Activated T-helper 1 cell treated with anti-CD3 and anti-CD28 coated beads, Interleukin-2, amount 50 U/mL, for 16 hours (primary cell): Measurements from ENCODE around the gene ASCL2.
"Not testable (repeated sequence)": the region's sequence is repeated elsewhere in the genome, so short reads cannot be mapped to it uniquely, and the experiment has no call there.

Source experiments
- DNase-seq, 2 donors: peaks; one replicate each; pipeline ENCODE4 v3.0.0-alpha.2; 2020; ENCODE audit warnings: low read depth in 1 of 2, low spot score in 1 of 2

ASCL2 gene

DNA sequence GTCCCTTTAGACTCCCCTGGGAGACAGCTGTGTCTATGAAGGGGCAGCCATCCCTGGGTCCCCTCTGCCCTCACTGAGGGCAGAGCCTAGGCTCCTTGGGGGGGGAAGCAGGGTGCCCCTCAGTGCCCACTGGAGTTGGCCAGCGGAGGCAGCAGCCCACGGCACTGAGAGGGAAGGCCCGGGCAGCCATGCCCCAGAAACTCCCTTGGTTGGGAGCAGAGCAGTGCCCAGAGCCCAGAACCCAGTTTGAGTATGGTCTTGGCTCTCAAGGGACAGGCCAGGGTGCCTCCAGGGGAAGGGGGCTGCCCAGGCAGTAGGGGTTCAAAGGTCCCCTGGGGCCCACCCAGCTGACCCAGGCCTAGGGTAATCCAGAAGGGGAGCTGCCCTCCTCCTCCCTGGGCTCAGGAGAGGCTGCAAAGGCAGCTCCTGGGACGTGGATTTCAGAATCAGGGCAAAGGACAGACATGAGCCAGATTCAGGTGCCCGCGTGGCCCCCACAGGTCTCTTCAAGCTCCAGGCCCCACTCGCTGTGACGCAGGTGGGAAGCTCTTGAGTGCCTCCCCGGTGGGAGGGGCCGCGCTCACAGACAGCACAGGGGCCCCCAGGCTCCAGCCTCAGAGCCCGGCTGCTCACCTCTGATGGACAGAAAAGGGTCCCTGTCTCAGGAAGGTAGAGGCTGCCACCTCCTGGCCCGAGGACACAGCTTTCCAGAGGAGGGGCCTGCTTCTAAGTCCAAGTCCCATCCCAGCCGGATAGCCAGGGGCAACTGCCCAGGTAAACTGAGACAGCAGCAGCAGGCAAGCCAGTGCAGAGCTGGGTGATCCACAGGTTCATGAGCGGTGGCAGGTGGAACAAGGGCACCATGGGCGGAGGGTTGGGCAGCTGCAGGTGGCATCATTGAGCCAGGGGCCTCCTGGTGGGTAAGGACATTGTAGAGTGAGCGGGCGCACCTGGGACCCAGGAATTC, 28.7 kb upstream of the ASCL2 start:
- DNase-seq = no peak

DNA sequence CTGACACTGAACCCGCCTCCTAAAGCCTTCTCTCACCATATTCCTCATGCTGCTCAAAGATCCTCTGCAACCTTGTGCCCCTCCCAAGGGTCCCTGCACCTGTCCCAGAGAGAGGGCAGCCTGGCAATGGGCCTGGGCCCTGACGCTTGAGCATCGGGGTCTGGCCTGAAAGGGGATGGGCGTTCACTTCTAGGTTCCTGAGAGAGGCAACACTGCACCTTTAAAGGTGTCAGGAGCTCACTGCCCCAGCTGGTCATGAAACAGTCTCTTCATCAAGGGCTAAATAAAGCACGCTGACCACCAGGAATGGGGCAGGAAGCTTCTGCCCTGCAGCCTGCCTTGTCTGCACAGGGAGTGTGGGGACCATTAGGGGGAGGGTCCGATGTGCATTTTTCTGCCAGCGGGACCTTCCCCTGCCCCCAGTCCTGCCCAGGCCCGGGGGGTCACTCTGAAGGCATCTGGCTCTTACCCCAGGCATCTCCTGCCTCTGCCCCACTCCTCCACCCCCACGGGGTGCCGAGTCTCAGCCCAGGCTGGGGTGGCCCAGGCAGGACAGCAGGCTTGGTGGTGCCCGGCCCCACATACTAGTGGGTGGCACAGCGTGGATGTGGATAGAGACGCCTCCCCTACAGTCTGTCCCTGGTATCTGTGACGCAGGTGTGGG, 27.9 kb upstream of the ASCL2 start:
- DNase-seq = no peak

DNA sequence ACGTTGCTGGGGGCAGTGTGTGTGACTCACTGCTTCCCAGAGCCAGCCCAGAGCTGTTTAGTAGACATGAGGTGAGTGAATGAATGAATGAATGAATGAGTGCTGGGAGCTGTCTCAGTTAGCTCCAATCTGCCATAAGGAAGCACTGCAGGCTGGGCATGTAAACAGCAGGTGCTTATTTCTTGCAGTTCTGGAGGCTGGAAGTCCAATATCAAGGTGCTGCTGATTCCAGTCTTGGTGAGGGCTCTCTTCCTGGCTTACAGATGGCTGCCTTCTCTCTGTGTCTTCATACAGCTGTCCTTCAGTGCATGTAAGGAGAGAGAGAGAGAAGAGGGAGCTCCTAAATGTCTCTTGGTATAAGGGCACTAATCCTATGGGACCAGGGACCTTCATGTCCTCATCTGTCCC, 27.2 kb upstream of the ASCL2 start:
- no peak for DNase-seq

DNA sequence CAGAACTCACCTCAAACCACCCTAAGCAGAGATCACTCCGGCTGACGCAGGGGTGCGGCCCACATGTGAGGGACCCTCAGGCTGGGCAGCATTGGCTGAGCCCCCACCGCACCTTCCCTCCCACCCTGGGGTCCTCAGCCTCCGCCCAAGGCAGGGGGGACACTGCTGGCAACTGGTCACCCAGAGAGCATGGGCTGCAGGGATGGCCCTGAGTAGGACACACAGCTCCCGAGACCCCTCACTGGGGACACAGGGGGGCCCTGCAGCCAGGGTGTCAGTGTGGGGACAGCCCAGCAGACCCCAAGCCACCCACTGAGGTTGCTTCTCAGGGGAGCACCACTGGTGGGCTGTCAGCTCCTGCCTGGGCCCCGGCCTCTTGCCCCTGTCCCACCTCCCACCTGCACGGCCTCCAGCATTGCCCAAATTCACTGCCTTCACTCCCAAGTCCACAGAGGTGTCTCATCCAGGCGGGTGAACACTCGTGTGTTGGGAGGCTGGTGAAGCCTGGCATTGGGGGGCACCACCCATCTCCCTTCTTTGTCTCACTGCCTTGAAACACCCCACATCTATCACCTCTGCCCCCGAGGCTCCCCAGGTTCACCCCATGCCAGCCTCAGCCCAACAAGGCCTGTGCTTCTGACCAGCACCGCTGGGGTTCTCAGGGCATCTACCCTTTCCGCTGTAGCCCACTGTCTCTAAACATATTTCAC, 26.7 kb upstream of the ASCL2 start:
- no peak for DNase-seq

DNA sequence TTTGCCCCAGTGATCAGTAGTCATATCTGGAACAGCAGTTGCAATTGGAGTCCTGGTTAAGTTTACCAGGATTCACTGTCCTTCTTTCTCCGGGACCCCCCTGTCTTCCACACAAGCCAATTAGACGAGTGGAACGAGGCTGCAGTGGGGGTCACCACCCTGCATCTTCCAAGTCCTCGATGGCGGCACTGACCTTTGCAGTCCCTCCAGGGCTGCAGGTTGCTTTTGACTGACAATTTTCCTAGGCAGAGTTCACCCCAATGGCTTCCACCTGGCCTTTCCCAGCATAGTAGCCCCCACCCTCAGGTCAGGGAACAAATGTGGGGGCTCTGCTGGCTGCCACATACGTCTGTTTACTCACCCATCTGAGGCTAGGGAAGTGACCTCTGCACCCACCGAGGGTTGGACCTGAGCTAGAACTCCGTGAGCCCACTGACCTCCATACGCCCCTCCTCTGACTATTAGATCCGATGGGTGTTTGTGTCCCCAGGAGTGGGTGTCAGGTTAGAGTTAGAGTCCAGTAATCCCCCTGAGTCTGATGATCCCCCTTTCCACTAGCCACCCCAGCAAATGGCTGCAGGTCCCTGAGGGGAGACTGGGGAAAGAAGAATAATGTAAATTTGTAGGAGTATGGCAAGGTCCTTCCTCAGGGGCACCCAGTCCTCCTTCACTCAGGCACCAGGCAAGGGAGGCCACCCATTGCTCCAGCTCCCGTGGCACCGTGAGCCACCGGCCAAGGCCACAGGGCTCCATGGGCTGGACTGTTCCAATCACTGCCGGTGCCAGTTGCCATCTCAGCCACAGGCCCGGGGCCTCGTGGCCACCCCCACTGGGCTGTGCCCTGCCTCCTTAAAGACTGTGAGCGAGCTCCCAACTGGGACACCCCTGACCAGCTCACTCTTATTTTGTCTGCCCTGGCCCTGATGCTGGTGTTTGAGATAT, 25.9 kb upstream of the ASCL2 start:
- DNase-seq = peak in 1 of 2 donors; percentile 1

DNA sequence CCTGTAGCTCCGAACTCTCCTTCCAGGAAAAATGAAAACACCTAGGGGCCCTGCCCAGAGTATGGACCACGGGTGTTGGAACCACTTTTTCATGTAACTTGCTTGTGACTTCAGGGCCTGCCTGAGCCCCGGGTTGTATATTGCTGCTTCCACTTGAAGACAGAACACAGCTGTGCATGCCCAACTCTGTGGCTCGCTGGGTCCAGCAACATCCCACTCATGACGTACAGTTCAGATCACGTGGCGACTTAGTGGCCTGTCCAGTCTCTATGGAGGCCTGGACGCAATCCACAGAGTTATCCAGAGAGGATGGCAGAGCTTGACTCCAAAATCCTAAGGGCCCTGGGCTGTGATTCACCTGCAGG, 24.5 kb upstream of the ASCL2 start:
- peak in 1 of 2 donors; percentile 2 for DNase-seq

DNA sequence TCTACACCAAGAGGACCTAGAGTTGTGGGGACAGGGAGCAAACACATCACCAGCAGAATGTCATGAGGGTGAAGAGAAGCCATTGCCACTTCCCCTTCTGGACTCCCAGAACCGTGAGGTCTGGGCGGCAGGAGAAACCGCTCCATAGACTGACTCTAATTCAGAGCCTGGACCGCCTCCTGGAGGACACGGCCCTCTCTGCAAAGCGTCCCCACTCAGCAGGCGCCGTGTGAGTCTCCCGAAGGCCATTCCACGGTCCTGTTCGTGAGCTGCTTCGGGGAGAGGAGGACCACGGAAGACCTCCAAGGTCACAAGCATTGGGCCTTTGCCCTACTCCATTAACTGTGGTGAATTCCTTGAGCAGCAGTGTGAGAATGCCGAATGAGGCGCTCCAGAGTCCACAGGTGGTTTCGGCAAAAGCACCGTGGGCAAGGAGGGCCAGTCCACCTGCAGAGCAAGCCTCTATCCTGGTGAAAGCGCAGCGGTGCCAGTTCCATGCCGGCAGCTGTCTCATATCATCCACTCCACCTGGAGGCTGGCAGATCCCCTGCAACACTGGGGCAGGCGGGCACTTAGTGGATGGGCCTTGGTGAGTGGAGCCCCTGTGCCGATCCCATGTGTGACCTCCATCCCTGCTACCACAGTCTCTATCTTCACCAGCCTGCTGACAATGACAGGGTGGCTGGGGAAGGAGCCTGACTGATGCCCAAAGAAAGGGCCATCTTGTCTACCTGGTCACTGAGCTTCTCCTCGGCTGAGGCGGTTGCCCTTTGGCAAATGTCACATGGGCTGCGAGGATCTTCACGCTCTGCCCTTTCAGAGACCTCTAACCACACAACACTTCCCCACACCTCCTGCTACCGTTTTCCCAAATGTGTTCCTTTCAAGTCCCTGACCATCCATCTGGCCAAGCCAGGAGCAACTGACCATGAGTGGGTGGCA, 23.9 kb upstream of the ASCL2 start:
- peak in 1 of 2 donors; percentile 3 for DNase-seq

DNA sequence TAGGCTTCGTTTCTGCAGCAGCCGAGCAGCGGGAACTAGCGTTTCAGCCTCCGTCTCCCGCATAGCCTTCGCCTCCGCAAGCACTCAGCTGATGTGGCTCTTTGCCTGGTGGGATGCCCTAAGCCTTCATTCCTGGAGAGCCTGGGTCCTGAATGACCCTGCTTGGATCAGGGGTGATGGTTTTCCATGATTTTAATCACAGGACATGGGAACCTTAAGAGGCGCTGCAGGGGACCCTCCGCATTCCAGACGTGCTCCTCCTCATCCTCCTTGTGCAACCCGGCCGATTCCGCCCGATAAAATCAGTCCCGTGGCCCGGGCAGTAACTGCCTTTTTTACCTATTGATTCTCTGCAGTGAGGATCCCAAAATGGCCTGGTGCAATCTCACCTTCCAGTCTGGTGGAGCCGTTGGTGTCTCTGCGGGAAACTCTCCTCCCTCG, 23.2 kb upstream of the ASCL2 start:
- no peak for DNase-seq

DNA sequence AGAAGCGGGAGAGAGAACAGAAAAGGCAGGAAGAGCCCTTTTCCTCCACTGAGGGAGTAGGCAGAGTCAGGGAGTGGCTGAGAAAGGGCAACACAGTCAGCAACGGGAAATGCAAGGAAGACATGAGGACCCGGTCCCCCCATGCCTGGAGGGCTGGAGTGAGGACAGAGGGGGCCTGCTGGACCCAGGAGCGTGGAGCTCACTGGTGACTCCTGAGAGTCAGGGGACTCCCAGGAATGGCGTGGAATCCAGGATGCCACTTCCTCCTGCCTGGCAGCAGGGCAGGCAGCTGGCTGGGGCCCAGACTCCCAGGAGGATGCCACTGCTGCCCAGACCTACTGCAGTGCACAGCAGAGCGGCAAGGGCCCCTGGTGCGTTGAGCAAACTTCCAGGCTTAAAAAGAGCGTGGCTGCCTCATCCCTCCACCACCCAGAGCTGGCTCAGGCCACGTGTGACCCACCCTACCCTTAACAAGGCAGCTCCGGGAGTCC, 20.0 kb upstream of the ASCL2 start:
- no peak for DNase-seq

DNA sequence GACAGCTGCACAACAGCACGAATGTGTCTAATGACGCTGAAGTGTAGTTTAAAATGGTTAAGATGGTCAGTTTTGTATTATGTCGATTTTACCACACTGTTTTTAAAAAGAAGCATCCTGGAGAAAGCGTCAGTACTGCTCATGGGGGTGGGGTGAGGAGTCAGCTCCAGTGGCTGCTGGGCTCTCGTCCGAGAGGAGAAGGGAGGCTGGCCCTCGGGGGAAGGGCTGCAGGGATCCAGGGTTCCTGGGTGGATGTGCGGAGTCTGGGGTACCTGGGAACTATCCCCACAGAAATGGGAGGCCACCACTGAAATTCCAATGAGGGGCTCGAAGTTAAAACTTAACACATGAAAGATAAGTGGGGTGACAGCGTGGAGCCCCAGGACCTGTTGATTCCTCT, 19.5 kb upstream of the ASCL2 start:
- DNase-seq = no peak

DNA sequence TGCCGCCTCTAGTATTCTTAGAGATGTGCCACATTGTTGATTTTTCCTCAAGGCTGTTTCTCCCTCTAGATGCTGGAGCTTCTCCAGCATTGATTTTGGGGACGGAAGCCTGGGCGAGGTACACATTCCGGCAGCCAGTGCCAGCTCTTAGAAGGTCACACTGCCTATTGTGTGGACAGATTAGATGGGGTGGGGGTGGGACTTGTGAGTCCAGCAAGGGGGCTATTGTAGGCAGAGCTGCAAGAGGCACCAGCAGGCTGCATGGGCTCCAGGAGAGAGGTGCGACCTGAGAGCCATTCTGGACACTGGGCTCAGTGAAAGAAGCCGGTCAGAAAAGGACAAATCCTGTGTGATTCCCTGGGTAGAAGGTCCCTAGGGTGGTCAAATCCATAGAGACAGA, 19.0 kb upstream of the ASCL2 start:
- DNase-seq = no peak

DNA sequence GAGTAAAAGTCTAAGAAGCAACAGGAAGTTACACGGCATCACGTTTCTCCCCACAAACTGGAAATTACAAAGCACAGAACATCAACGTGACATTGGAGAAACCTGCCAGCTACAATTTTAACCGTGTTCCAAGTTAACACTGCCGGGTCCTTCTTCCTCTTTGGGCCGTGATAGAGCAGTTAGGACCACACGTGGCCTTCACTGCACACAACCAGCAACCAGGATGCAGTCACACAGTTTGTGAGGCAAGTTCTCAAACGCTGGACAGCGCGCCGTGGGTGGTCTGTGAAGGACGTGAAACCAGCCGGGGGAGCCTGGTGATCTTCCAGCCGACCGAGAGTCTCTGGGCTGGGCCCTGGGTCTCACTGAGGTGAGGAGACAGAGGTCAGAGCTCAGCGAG, 16.7 kb upstream of the ASCL2 start:
- no peak for DNase-seq

DNA sequence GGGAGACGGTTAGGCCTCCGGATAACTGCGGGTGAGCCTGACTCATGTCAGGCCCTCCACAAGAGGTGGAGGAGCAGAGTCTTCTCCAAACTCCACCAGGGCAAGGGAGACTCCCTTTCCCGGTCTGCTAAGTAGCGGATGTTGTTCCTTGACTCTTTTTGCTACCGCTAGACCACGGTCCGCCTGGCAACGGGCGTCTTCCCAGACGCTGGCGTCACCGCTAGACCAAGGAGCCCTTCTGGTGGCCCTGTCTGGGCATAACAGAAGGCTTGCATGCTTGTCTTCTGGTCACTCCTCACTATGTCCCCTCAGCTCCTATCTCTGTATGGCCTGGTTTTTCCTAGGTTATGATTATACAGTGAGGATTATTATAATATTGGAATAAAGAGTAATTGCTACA, 16.0 kb upstream of the ASCL2 start:
- DNase-seq = not testable (repeated sequence)

DNA sequence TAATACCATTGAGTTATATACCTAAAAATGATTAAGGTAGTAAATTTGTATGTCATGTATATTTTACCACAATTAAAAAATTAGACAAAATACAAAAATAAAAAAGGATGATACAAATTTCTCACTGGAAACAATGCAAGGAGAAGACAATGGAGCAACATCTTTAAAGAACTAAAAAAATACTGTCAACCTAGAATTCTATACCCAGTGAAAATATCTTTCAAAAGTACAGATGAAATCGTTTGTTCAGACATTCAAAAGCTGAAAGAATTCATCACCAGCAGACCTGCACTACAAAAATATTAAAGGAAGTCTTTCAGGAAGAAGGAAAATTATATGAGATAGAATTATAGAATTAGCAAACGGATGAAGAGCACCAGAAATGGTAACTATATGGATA, 9.8 kb upstream of the ASCL2 start:
- no peak for DNase-seq

DNA sequence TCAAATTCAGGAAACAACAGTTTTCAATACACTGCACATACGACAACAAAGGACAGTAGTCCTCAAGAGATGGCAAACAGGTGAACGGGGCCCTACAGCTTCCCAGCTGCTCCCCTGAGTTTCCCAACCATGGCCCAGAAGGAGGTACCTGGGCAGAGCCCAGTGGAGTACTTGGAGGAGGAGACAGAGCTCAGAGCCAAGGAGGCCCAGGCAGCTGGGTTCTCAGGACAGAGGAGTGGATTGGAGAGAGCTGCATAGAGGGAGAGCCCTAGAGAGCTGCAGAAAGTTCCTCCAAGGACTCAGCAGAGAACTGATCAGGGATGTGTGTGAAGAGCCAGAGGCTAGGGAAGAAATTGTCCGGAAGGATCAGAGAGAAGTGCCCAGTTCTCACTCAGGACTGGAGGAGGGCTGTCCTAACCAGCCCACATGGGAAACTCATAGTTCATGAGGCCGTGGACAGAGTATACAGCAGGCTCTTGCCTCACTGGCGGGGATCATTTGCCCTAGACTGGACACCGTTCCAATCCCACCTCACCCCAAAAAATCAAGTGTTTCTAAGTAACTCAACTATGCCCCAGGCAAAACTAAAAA, 7.6 kb upstream of the ASCL2 start:
- no peak for DNase-seq

DNA sequence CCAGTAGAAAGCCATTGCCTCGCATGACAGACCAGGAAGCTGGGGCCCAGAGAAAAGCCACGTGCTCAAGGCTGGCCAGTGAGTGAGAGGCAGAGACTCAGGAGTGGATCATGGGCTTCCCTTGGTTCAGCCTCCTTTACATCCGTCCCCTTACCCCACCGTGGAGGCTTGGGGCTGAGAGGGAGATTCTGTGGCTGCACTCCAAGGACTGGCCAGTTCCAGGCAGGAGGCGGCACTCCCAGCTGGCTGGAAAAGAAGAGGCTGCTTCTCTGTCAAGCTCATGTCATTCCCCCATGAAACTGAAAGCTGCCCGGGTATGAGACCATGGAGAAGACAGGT, 6.6 kb upstream of the ASCL2 start:
- DNase-seq = no peak

DNA sequence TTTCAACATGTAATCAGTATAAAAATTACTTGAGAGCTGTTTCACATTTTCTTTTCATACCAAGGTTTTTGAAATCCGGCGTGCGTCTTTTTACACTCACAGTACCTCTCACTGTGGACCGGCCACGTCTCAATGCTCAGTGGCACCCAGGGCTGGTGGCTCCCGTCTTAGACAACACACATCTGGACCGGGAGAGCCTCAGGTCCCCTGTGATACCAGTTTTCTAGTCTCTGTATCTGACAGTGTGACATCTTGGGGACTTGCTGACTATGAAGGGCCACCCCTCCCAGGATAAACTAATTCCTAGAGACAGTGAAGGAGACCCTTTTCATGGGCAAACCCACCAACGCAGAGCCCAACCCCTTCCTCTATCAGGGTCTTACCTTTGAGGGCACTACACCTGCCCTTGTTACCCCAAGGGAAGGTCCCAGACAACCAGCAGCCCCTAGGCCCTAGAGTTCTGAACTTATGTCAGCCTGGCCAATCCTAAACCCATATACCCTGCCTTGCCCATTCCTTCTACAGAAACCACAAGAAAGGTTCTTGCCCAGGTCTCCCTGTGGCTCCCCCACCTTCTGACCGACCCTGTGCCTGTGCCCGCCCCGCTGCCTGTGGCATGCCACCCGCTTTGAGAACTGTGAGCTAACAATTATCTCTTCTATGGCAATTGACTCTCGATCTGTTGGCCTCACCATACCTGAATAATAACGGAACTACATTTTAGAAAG, 6.1 kb upstream of the ASCL2 start:
- DNase-seq = no peak
